Activated CD4-positive, alpha-beta T cell treated with anti-CD3 and anti-CD28 coated beads, Interleukin-2, amount 50 U/mL, for 1 hour (primary cell): ENCODE data around the gene EEPD1.

ENCODE experiments used
- DNase-seq: peaks from one replicate; pipeline ENCODE4 v3.0.0-alpha.2; 2020

Gene EEPD1

GRCh38 chr7:36157527-36158320 is 4.7 kb downstream of the EEPD1 start:
- DNase-seq: no peak

DNA sequence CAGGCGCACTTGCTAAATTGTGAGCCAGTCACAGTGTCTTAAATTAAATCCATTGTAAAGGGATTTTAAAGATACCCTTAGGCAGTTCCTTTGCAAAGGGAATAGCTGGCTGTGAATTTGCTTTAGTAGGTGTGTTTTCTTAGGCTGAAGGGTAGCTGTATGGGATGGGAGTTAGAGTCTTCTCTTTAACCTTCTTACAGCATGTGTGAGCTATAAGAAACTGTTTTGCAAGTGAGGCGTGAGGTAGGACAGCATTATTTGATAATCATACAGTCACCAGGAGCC is 5.2 kb downstream of the EEPD1 start:
- DNase-seq: no peak

GRCh38 chr7:36159618-36160017 is 6.6 kb downstream of the EEPD1 start:
- DNase-seq: no peak

DNA sequence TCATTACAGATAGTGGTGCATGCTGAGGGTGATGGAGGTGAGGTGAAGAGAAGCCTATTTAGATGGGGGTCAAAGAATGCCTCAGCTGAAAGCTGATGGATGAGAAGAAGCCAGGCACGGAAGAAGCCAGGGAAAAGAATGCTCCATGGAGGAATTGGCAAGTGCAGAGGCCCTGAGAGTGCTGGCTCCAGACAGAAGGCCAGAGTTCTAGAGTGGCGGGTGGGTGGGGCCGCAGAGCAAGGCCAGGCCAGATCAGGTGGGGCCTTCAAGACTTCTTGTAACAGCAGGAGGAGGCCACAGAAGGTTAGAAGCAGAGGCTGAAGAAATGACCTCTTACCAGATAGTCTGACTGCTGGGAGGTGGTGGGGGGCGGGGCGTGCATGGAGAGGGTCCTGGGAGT is 7.3 kb downstream of the EEPD1 start:
- DNase-seq: no peak

DNA sequence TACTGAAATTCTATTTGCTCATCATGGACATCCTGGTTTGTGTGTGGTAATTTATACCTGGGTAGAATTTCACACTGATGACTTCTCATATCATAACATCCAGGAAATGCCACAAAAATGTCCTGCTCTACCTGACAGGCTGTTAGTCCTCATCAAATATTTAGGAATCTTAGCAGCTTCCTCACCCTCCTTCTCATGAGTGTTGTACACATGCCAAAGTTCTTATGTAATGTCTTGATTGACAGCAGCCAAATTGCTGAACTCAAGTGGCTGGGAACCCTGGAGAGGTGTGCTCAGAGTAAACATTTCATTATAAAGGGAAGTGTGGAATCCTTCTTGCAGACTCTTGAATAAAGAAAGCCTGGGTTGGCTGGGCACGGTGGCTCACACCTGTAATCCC is 8.9 kb downstream of the EEPD1 start:
- no peak for DNase-seq

DNA sequence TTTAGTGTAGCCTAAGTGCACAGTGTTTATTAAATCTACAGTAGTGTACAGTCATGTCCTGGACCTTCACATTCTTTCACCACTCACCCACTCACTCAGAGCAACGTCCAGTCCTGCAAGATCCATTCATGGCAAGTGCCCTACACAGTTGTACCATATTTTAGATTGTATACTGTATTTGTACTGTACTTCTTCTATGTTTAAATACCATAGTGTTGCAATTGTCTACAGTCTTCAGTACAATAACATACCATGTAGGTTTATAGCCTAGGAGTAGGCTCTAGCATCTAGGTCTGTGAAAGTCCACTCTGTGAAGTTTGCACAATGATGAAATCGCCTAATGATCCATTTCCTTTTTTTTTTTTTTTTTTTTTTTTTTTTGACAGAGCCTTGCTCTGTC is 12.0 kb downstream of the EEPD1 start:
- no peak for DNase-seq

DNA sequence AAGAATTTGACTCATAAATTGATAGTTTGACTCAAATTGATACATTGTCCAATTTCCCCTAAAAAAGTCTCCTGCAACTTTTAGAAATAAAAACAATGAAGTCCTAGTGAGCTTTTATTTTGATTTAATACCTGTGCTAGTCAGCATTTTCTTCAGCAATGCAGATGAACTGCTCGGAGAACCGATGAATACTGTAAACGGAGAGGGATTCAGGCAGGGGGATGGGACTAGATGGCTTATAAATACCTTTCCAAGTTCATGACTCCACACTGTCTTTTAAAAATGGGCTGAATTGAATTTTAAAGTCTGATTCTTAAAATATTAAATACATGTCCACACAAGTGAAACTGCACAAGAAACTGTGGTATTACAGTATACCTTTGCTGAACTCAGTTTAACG is 12.7 kb downstream of the EEPD1 start:
- no peak for DNase-seq

GRCh38 chr7:36167403-36168050 is 14.5 kb downstream of the EEPD1 start:
- no peak for DNase-seq

DNA sequence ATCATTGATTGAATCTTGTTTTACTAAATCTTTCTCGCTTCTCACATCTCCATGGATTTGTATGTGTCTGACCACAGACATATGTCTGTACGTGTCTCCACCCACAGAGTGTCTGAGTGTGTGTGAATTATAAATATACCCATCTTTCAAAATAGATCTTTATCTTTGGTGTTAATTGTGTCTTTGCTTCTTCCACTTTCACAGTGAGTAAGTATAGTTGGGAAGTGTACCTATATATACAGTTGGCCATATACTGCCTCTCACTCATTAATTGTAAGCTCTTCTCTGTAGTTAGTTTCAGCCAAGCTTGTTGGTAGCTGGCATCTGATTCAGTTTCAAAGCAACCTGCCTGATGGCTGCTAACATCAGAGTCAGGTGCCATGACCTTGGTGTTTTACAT is 18.4 kb downstream of the EEPD1 start:
- no peak for DNase-seq

DNA sequence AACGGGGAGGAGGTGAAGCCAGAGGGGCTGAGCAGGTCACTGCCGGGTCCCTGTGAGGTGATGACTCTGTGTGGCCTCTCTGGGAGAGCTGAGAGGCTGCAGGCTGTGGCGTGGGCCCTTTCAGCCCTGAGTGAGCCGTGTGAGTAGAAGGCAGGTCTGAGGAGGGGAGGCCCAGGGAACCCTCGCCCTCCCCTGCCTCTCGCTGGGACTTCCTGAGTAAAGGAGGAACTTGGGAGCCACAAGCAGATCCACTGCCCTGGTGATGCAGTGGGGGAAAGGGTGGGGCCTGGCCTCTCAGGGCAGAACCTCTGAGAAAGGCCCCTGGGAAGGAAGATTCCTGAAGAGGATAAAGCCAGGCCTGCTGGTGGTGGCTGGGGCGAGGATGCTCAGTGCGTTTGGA is 22.8 kb downstream of the EEPD1 start:
- DNase-seq: no peak

DNA sequence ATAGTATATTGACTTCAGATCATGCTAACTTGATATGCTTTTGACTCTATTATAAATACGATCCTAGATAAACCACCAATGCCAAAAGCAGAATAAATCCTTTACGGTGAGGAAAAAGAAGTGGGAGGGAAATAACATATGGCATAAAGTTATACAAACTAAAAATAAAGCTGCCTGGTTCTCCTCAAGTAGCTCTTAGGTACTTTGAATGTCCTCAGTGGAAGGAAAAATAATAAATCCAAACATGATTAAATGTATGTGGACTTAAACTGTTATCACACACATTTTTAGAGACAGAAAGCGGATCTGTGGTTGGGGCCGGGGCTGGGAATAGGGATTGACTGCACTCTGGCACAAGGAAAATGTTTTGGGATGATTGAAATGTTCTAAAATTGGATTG is 23.6 kb downstream of the EEPD1 start:
- no peak for DNase-seq

GRCh38 chr7:36180121-36180520 is 27.1 kb downstream of the EEPD1 start:
- DNase-seq: no peak

GRCh38 chr7:36181668-36182067 is 28.6 kb downstream of the EEPD1 start:
- DNase-seq: no peak

- no peak for DNase-seq
Observed at GRCh38 chr7:36182854-36183604, 30.0 kb downstream of the EEPD1 start.

GRCh38 chr7:36185092-36185491 is 32.0 kb downstream of the EEPD1 start:
- DNase-seq: no peak

DNA sequence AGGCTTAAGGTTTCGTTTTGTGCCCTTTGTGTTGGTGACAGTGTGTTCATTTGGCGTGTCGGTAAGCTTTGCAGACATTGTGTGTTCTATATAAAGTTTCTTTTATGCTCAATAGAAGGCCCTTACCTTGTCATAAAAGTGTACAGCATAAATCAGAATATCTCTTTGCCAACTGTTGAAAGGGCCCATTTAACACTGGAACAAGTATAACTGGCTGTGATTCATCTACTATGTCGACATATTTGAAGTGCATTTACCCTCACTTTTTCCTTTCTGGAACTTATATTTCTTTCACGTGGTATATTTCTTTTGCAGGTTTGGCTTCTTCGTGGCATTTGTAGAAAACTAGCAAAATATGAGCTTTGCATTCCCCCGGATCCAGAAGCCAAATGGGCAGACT is 32.7 kb downstream of the EEPD1 start:
- no peak for DNase-seq

DNA sequence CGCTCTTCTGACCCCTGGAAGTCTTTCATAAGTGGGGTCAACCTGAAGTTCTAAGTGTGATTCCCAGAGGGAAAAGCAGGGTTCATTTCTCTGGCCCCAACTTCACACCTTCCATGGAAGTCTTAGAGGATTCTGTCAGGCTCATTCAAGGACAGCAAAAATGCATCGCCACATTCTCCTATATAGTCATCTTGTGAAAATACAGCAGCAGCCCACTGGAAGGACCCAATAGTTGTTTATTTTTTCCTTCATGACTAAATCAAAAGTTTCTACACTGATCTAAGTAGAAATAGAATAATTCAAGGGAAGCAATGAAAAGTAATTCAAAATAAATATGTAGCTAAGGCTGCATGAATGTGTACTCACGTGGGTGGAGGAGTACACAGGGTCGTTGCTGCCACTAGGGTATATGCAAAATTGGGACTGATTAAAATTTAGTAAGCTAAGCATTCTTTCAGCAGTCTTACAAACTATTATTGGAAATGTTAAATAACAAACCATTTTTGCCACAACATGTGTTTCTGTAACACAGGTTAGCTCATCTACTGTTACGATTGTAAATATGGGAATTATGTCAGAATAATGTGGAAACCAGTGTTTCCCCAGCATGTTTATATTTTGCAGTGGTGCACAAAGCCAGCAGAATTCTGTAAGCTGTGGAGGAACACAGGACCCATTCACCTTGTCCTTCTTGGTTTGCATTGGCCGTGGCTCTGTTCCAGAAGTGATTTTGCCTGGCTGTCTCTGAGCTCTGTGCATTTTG is 33.5 kb downstream of the EEPD1 start:
- no peak for DNase-seq

DNA sequence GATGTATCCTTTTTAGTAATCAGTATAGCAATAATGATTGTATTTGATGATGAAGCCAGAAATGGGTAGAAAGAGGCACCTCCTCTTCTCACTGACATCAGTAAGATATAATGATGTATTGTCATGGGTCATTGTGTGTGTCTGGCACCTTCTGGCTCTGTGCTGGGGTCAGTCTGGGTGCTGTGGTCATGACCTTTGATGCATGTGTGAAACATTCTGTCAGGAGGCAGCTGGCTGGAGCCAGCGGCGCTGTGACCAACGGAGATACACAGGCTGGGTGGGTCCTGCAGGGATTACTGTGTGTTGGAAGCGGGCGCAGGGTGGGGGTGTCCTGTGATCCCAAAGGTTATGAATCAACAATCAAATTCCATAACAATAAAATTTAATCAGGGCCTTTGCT is 35.2 kb downstream of the EEPD1 start:
- no peak for DNase-seq

DNA sequence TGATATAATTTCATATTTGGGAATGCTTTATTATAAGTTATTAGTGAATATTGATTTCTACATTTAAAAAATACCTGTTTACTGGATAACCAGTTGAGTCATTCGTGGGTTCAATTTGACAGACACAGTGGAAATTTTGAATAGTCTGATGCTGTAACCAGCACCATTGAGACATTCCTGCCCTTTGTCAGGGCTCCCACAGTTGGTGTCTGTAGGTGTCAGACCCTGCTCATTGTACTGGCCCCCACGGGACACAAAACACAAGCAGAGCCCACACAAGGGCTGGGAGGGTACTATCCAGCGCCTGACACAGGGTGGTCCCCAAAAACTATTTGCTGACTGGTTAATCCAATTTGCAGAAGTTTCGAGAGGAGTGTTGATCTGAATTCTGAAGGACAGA is 35.9 kb downstream of the EEPD1 start:
- no peak for DNase-seq

- DNase-seq: no peak
Observed at GRCh38 chr7:36190447-36191291, 37.6 kb downstream of the EEPD1 start.

DNA sequence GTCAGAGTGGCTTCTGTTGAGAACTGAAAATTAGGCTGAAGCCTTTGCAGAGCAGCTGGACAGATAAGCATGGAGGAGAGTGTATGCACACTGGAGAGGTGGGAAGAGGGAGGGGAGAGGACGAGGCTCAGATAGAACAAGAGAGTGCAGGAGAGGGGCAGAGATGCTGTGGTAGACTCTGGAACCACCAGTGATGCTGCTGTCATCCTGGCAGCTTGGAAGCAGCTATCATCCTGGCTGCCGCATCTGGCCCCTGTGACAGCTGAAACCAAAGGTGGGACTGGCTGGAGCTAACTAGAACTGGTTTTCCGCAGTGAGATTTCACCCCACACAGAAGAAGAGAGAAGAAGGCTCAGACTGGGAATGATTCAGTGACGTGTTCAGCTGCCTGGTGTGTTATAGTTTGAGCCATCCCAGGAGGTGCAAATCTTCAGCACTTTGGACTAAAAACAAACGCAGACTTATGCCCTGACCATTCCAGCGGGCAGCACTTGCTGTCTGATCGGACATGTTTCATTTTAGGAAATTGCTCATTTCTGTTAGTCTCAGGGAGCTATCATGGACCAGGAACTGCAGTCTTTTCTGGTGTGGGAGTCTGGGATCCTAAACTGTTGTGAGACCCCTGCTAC is 38.4 kb downstream of the EEPD1 start:
- no peak for DNase-seq
